OCI-M2 (cell line): Measurements from ENCODE around the gene C15orf39.
"Not testable (repeated sequence)": the region's sequence is repeated elsewhere in the genome, so short reads cannot be mapped to it uniquely, and the experiment has no call there.

ENCODE experiments used
- DNase-seq: peaks from one replicate; lab custom pipeline; 2025; ENCODE audit not compliant: unreplicated experiment; lab: John Stamatoyannopoulos, UW

The C15orf39 gene

DNA sequence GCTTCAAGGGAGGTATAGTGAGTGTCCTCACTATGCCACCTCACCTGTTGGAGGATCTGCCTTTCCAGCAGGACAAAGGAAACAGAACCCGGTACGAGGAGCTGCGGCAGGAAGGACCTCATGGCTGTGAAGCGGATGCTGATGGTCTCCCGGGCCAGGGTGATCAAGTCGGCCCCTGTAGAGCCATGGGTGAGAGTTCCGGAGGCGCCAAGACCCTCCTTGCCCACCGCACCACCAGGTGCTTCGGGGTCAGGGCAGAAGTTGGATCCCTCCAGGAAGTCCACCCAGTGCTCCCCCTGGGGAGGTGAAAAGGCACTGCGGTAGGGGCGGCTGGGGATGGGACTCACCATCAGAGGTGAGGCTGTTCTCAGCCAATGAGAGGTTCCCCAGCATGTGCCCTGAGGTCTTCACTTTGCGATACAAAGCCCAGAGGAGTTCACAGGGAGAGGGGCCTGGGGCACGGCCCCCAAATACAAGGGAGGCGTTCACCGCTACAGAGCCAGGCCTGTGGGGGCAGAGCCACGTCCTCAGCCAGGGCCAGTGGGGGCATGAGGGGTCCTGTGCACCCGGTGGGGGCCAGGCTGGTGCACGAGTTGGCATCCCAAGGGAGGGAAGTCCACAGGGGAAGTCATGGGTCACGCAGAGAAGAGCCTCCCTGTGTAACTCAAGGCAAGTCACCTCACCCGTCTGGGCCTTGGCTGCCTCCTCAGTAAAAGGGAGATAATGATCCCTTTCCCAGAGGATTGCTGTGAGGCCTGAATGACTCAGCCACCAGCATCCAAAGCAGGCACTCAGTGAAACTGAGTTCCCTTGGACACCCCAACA lies 27.7 kb downstream of the C15orf39 start:
- DNase-seq: no peak

DNA sequence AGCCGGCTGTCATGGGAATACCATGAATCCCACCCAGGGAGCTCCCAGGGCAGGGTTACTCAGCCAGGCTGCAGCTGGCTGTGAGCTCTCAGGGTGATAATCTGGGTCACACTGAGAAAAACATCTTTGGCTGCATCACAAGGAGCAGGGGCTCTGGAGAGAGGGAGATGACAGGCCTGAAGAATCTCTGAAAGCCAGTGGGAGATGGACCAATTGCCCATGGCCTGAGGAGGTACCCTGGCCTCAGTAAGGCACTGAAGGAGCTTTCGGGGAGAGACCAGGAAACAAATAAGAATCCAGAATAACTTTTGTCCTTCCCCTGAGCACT lies 28.3 kb downstream of the C15orf39 start:
- no peak for DNase-seq

DNA sequence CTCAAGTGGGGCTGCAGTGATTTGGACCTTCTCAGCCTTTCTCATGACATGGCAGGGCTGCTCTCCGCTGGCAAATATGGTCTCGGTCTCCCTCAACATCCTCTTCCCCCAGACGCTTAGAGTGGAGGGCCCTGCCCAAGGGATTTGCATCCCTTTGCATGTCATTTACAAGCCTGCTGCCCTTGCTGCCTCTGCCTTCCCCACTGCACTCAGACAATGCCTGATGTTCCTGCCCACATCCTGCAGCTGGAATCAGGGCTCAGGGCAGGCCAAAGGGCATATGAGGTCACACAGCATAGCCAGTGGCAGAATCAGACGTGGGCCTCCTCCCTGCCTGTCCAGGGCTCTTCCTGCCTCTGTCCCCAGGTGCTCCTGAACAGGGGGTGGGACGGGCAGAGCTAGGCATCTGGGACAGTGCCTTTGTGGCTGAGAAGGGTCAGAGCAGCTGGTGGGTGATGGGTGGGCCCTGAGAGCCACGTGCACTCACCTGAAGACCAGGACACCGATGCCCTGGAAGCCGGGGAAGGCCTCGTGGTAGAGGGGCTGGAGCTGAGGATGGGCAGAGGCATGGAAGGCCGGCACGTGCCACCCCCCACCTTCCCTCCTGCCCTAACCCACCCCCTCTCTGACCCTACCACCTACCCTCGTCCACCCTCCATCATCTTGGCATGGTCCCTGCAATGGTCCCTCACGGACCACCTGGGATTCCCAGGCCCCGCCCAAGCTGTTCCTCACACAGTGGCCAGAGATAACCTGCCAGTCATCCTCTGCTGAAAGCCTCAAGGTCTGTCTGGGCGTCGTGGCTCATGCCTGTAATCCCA lies 29.1 kb downstream of the C15orf39 start:
- DNase-seq: no peak

DNA sequence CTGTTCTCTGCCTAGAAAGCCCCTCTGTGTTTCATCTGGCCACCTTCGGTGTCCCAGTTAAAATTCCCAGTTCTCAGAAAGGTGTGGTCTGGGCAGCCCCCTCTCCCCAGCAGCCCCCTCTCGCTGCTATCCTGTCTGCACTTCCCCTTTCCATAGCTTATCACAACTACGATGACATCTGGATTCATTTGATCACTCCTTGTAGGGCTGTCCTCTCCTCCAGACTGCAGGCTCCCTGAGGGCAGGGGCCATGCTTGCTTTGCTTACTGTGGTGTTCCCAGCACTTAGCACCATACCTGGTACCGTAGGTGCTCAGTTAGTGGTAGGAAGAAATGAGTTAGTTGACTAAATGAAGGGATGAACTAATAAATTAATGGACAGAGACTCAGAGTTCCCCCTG lies 30.2 kb downstream of the C15orf39 start:
- DNase-seq: no peak

DNA sequence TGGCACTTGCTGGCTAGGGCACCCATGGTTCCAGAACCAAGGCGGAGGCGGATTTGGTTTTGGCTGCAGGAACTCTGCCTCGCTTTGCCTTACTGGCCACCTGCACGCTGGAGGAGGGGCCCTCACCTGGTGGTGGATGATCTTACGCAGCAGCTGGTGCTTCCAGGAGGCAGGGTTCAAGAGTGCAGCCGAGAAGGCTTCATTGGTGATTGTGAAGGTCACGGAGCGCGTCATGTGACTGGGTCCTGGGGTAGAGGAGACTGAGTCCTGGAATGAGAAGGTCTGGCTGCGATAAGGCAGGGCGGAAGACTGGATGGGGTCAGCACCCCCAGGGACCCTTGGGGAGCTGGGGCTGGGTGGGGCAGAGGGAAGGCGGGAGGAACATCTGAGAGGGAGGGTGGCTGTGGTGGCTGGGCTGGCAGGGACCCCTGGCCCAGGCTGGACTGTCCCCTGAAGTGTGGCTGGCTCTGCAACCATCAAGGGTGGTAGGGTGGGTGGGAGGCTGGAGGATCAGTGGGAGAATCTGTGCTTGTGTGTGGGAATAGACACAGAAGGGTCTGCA lies 30.7 kb downstream of the C15orf39 start:
- DNase-seq: no peak

DNA sequence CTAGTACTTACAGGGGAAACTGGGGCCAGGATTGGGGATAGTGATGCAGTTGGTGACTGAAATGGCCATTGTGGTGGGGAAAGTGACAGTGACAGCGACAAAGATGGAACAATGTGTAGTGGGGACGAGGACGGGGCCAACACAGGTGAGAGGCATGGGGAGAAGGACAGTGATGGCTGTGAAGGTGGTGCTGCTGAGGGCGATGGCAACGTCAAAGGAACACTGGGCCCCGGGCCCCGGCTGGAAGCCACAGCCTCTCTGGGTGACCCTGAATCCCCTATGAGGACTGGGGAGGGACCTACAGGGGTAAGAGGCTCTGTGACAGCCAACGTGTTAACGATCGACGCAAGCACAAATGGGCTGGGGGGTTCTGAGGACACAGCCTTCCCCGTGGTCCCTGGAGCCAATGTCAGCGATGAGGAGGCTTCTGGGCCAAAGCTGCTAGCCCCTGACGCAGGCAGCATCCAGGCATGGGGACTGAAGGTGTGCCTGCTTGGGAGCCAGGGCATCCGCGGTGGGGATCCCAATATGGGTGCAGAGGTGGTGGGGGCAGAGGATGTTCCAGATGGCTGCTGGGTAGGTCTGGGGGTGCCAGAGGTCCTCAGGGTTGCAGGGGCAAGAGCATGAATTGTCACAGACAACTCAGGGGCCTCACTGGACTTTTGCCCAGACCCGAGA lies 31.3 kb downstream of the C15orf39 start:
- DNase-seq: no peak

DNA sequence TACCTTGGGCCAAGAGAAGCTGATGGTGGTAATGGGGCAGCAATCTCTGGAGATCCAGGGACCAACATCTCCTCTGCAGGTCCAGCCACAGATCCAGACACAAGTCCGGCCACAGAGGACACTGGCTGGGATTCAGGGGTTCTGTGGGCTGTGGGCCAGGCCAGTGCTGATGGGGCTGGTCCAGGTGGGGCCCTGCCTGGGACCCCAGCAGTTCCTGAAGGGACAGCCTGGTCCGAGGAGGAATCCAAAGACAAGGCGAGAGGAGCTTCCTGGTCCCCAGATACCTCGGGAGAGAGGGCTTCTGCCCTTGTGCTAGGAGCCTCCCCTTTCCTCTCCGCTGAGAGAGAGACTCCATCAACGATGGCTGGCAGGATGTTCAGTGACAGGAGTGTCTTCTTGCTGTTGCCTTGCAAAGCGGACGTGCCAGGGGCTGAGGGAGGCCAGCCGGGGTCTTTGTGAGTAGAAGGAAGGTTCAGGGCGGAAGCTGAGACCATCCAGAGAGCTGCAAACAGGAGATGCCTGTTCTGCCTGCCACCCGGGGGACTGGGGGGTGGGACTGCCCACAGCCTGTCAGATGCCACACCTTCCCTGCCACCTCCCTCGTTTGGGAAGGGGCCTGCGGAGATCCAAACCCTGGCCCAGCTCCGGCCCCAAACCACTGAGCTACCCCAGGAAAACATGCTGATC lies 32.0 kb downstream of the C15orf39 start:
- DNase-seq: no peak

DNA sequence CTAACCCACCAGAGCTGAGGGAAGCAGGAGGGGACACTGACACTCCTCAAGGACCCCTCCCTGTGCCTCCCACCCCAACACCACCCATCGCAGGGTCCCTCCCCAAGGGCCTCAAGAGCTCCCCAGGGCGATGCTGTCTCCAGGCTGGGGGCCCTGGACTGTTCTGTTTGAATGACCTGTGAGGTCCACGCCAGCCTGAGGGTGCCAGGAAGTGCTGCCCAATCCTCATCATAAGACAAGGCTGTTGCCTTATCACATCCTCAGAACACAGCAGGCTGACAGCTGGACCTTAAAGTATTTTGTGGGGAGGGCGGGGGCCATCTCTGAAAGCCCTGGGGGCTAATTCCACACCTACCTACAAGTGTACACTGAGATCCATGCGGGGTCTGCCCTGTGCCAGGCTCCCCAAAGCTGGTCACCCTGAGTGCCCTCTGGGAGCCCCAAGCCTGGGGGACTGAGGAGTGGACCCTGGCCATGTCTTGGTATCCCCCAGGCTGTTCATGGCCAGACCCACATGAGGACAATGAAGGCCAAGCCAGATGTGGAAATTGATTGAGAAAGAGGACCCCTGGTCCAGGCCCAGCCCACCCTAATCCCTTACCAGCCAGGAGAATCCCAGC lies 32.6 kb downstream of the C15orf39 start:
- no peak for DNase-seq

DNA sequence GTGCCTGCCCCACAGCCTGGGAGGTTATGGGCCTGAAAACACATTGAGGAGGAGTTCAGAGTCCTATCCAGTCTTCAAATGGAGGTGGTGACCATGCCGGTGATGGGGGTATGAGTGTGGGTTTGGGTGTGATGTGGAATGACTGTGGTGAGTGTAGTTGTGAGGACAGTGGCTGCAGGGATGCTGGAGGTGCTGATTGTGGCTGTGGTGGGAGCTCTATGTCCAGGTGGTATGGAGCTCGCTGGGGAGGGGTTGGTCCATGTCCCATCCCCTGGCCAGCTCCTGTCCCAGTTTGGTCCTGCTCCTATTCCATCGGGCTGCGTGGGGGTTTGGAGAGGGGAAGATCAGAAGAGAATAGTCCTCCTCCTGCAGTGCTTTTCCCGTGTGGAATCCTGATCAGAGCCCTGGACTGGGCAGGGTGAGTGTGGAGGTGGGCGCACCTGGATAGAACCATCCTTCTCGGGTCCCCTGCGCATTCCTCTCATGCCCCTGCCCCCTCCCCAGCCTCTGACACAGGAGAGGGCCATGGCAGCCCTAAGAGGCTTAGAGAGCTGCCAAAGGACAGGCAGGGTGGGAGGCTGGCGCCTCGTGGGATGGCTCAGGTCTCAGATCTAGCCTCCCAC lies 33.5 kb downstream of the C15orf39 start:
- DNase-seq: no peak

DNA sequence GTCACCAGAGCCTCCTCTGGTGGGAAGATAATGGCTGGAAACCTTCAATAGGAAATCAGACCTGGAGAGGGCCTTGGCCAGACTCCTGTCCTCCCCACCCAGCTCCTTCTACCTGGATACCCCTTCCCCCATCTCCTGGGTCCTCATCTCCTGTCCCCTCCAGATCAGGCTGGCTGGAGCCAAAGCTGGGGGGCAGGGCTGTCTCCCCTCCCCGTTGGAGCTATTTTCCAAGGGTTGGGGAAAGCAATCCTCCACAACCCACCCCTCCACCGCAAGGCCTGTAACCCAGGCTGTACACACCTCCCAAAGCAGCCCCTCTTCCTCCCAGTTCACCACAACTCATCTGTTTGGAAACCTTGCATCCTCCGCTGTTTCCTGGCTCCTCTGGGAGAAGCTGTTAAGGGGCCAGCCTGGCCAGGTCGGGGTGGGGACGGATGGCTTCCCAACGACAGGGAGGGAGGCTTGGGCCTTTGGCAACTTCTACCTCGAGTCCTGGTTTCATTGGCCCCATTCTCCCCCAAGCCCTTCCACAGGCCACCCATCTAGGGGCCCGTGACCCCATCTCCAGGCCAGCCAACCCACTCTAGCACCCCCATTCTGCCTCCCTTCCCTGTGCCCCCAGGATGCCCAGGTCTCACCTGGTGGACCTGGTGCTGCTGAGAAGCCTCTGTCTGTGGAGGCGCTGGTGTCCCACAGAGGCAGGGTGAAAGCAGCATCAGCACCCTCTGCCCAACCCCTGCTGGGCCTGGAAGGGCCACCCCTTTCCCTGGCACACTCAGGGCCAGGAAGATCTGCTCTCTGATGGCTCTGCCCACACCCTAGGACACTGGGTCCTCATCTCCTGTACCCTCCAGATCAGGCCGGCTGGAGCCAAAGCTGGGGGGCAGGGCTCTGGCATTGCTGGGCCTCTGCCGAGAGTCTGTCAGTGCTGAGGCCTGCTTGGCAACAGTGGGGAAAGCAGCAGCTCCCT lies 34.4 kb downstream of the C15orf39 start:
- no peak for DNase-seq

DNA sequence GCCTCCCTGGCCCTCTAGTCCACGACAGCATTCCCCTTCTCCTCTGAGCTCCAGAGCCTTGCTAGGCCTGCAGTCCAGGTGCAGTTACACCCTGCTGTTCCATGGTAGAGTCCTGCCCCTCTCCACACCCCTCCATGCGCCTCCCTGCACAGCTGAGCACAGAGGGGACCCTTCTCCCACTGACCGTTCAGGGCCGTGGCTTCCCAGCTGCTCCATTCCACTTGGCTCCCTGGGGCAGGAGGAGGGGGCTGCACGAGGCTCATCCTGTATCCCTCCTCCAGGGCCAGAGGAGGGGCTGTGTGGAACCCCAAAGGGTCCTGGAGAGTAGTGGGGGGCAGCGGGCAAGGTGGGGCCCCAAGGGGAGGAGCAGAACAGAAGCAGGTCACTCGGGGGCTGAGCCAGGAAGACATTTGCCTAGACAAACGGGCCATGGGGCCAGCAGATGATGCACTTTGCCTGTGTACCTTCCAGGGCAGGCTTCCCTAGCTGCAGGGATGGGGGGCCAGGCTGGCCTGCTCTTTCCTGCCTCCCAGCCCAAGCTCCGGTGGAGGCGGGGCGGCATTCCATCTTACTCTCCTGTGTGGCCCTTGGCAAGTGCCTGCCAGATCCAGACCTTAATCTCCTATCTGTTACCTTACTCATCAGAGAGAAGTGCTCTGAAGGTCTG lies 35.8 kb downstream of the C15orf39 start:
- no peak for DNase-seq

DNA sequence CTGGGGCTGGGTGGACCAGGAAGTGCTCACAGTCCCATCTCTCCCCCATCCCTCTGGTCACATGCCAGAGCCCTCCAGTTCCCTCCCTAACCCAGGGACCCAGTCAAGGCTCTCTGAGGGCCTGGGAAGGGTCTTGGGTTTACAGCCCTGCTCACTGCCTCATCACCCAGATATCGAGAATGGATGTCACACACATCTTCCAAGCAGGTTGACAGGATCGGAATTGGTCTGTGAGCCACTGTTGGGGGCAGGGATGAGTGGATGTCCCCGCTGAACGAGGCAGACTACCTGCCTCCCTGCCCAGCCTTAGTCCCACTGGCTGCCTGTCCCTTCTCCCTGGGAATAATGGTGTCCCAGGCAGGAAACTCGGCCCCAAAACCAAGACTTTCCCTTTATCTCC lies 36.5 kb downstream of the C15orf39 start:
- no peak for DNase-seq

DNA sequence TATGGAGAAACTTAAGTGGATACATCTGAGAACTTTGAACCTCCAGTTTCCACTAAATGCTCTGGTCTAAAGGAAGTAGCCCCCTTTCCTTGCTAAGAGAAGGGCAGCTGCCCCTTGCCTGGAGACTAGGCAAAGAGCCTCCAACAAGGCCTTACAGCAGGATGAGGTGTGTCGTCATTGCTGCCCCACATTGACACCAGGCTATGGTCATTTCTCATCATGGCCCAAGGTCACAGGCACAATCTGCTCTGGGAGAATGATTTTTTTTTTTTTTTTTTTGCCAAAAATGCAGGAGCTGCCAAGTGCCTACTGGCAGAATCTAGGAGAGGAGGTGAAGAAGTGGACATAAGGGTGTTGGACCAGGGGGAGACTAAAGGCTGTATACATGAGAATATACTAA lies 44.1 kb downstream of the C15orf39 start:
- not testable (repeated sequence) for DNase-seq

DNA sequence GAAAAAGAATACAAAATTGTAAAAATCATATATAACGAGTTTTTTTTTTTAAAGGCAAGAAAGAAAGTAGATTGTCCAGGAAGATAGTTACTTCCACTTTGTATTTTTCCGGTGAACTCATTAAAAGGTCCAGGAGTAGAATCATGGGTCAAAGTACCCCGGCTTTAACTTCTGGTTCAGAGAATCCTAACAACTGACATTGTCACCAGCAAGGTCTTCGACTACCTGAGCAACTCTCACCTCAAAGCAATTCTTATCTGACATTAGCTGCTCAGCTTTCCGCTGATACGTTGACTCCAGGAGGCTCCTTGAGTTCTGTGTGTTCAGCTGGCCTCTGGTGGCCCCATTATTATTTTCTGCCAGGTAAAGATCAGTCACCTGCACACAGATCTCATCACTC lies 47.3 kb downstream of the C15orf39 start:
- DNase-seq: not testable (repeated sequence)

DNA sequence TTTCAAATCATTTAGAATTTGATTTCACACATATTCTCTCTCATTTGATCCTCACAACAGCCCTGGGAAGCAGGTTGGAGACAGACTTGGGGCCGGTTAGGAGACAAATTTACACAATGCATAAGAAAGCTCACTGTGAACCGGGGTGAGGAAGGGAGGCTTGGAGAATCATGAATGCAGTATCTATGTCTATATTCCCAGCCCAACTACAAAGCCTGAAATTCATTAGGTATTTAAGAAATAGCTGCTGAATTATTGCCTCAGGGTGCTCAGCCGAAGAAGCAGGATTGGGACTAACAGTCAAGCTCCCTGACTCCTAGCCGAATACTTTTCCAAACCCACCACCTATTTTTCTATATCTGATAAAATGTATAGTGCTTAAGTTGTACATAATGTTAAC lies 48.0 kb downstream of the C15orf39 start:
- DNase-seq: no peak

DNA sequence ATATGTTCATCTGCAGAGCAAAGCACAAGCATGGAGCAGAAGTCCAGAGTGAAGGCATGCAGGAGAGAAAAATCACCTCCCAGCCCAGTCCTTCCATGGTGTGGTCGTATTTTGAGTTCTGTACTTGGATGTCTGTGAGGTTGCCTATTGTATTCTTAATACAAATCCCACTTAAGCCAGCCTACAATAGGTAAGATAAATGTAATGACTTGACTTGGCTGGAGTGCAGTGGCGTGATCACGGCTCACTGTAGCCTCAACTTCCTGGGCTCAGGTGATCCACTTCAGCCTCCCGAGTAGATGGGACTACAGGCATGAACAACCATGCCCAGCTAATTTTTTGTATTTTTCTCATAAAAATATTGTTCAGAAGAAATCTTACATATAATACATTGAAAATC lies 49.7 kb downstream of the C15orf39 start:
- not testable (repeated sequence) for DNase-seq

DNA sequence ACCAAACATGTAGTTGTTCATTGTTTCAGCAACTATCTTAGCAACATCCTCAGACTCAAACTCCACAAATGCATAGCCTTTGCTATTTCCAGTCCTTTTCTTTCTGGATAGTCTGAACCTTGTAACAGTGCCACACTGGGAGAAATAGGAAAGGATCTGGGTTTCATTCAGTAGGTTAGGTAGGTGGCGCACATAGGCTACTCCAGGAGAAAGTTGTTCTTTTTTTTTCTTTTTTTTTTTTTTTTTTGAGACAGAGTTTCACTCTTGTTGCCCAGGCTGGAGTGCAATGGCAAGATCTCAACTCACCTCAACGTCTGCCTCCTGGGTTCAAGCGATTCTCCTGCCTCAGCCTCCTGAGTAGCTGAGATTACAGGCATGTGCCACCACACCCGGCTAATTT lies 50.6 kb downstream of the C15orf39 start:
- not testable (repeated sequence) for DNase-seq

DNA sequence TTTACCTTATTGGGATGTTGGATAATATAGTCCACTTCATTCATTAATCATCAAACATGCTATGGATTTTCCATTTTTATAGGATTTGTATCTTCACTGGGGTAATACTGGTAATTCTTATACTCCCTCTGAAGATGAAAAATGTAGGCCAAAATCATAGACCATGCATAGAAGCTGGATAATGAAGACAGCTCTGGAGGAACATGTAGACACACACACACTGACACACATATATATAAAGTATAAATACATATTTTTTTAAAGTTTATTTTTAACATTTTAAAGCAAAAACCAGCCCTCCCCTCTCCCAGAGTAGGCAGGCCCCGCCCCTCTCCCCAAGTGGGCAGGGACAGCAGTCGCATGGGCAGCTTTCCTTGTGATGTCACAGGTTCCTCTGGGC lies 56.4 kb downstream of the C15orf39 start, which contains the start of gene GOLGA6C:
TSS of gene GOLGA6C (plus strand) at position 301 of the 400 bp plus-strand sequence. CDS start 265 bp downstream, outside the sequence.
- DNase-seq: not testable (repeated sequence)
